ENCODE data around the gene ADAMTS2.

Gene ADAMTS2

GRCh38 chr5:179371681-179372680 lies 26.7 kb upstream of the ADAMTS2 start:
- DNase-seq (ENCODE audit: low read depth) = no peak

- peak; percentile 26 for DNase-seq (ENCODE audit: low read depth)
Measured at GRCh38 chr5:179371121-179371510, 25.9 kb upstream of the ADAMTS2 start.

- DNase-seq (ENCODE audit: low read depth) = no peak
Measured at GRCh38 chr5:179370490-179371120, 25.3 kb upstream of the ADAMTS2 start.

GRCh38 chr5:179369530-179369884 lies 24.2 kb upstream of the ADAMTS2 start:
- DNase-seq (ENCODE audit: low read depth) = no peak

DNA sequence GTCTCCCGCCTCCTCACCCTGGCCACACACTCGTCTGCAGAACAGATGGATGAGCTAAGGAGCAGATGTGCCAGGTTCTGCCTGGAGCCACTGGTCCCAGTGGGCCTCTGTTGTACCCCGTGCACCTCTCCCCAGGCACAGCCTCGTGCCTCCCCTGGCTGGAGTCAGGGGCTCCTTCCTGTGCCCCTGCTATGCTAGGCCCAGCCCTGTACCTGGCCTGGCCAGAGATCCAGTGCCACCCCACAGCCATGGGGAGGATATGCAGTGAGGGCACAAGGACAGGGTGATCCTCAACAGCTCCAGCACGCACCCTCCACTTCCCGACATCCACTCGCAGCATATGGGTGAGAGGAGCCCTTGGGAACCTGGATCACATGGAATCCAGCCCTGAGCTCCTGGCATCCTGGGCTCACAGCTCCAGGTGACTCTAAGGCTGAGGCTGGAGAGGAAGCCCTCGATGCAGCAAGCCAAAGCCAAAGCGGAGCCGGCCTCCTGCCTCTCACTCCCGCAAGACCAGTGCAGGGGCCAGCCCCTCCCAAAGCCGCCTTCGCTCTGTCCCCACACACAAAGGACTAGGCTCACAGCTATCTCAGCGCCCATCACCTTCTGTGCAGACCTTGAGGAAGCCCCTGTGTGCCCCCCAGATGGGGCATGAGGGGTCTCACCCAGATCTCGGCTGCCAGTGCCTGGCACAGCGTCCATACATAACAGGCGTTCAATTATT lies 23.7 kb upstream of the ADAMTS2 start:
- no peak for DNase-seq (ENCODE audit: low read depth)

DNA sequence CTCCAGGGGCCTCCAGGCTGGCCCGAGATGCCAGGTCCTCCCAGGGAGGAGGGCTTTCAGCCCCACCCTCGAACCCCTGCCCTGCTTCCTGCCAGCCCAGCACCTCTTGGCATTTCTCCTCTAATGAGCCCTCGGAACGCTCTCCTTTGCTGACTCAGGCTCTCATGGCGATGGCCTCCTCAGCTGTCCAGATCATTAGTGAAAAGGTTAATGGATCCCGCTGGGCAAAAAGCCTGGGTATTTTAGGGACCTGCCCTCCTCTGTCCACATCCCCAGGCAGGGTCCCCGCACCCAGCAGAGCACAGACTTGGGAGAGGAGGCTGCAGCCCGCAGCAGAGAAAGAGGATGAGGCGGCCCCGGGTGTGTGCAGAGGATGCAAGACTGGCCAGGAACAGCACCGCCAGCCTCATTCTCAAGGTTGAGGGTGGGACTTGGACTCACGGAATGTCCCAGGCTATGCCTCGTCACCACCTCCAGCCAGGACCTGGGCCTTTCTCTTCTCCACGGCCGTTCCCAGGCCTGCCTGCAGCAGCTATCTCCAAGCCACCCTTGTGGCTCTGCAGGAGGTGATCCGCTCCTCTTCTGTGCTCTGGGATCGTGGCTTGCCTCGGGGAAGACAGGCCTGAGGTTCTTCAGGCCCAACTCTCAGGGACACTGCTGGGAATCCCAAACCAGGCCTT lies 23.0 kb upstream of the ADAMTS2 start:
- no peak for DNase-seq (ENCODE audit: low read depth)

DNA sequence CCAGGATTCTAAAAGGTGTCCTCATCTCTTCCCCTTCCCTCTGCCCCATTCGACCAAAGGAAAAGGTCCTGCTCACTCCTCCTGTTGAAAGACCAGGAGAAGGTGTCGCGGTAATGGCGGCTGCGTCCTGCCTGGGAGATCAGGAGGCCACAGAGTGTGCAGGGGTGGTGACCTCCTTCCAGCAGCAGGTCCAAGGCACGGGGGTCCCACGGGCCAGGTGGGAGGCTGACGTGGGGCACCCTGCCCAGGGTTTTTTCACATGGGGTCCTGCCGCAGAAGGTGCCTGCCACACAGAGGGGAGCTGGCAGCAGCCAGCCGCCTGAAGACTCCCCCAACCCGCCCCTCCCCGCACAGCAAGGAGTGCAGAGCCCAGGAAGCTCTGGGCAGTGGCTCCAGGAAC lies 22.2 kb upstream of the ADAMTS2 start:
- no peak for DNase-seq (ENCODE audit: low read depth)

- DNase-seq (ENCODE audit: low read depth) = no peak
Measured at GRCh38 chr5:179362355-179362754, 17.1 kb upstream of the ADAMTS2 start.

DNA sequence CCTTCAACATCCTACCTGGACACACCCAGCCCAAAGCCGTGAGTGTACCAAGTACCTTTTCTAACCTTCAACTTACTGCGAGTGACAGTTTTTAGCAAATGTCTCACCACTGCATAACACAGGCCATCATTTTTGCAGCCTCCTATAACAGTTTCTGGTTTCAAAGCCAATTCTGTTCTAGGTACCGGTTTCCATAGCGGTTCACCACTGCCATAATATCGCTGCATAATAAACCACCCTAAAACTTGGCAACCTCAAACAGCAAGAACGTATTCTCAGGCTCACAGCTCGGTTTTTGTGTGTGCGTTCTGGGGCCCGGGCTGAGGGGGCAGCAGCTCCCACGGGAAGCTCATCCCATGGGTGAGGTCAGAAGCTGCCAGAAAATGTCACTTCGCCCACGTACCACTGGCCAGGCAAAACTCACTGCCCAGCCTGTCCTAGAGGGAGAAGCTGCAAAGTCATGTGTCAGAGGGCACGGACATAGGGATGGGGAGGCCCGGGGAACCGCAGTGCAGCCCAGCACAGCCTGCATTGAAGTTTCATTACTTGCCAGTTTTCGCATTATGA lies 15.9 kb upstream of the ADAMTS2 start:
- no peak for DNase-seq (ENCODE audit: low read depth)

DNA sequence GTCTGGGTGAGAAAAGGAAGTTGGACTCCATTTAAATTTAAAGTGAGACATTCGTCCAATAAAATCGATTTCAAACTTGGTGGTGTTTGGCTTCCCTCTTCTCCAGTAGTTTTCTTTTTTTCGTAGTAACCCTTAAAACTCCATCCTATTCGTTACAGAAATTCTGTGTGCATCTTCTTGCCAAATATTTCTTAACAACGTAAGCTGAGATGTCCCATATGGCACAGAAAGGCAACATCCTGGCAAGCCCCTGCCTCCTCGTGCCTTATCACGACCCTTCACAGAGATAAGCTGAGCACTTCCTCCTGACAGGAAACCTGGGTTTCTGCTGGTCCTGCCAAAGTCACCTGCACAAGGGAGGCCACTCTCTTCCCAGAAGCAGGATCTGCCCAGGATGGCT lies 11.8 kb upstream of the ADAMTS2 start:
- DNase-seq (ENCODE audit: low read depth) = peak; percentile 37

DNA sequence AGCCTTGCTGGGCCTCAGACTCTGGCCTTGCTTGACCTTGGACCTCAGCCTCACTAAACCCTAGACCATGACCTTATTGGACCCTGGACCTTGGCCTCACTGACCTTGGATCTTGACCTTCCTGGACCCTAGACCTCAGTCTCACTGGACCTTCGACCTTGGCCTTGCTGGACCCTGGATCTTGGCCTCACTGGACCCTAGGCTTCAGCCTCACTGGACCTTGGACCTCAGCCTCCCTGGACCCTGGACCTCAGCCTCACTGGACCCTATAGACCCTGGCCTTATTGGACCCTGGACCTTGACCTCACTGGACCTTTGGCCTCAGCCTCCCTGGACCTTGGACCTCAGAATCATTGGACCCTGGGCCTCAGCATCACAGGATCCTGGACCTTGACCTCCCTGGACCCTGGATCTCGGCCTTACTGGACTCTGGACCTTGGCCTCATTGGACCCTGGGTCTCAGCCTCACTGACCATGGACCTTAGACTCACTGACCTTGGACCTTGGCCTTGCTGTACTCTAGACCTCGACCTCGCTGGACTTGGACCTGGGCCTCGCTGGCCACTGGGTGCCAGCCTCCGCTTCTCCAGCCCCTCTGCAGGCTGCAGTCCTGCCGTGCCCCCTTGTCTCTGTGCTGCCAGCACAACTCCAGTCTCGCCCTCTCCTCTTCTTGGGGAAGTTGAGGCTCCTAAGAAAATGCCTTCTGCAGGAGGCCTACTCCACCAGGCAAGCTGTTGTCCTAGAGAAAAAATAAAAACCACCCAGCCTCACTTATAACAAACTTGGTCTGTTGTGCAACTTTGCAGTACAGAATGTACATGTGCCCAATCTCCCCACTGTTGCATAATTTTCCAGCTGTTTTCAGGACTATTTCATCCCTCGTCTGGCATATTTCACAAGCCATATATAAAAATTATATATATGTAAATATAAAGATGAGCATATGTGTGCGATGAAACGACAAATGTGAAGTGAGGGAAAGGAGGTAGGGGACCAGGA lies 11.0 kb upstream of the ADAMTS2 start:
- peak; percentile 91 for DNase-seq (ENCODE audit: low read depth)

- DNase-seq (ENCODE audit: low read depth) = no peak
Measured at GRCh38 chr5:179354305-179354882, 9.1 kb upstream of the ADAMTS2 start.

DNA sequence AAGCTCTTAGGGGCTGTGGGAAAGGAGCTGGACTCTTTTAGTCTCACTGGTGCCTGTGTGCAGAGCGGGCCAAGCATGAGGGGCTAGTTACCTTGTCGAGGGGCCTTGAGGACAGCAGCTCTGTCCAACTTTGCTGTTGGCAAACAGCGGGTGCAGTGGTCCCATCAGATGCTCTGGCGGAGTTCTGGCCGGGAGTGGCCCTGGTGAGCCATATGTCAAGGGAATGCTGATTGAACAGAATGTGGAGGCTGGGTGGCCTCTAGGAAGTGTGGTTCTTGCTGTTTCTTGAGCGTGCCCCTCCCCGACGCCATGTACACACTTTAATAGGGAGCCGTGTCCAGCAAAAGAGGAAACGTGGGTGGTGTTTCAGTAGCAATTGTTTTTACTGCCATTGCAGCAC lies 3.6 kb upstream of the ADAMTS2 start:
- no peak for DNase-seq (ENCODE audit: low read depth)

DNA sequence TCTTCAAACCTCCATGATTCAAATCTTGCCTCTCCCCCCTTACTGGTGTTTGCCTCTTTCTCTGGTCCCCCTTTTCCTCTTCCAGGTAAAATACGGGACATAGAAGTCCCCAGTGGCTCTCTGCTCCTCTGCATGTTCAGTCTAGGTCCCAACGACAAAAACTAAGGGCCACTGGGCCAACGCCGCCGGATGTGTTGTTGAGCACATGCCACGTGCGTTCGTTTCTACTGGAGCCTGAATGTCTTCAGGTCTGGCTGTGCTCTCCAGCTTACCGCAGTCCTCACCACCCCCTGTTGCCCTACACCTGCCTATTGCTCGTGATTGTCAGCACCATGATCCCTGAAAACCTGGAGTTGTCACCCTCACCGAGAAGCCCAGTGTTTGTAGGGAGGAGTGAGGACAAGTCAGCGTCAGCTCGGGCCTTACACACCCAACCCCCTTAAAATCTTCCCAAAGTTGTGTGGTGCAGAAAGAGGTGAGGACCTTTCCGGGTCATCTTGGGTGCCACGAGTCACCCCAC lies 2.8 kb upstream of the ADAMTS2 start:
- DNase-seq (ENCODE audit: low read depth) = no peak

- no peak for DNase-seq (ENCODE audit: low read depth)
Measured at GRCh38 chr5:179347581-179347980, 2.3 kb upstream of the ADAMTS2 start.

GRCh38 chr5:179346875-179347274 lies 1.6 kb upstream of the ADAMTS2 start:
- DNase-seq (ENCODE audit: low read depth) = no peak

- DNase-seq (ENCODE audit: low read depth) = no peak
Measured at GRCh38 chr5:179346401-179346800, 1.1 kb upstream of the ADAMTS2 start.

GRCh38 chr5:179345183-179345432 lies 153 bp downstream of the ADAMTS2 start:
- no peak for DNase-seq (ENCODE audit: low read depth)

DNA sequence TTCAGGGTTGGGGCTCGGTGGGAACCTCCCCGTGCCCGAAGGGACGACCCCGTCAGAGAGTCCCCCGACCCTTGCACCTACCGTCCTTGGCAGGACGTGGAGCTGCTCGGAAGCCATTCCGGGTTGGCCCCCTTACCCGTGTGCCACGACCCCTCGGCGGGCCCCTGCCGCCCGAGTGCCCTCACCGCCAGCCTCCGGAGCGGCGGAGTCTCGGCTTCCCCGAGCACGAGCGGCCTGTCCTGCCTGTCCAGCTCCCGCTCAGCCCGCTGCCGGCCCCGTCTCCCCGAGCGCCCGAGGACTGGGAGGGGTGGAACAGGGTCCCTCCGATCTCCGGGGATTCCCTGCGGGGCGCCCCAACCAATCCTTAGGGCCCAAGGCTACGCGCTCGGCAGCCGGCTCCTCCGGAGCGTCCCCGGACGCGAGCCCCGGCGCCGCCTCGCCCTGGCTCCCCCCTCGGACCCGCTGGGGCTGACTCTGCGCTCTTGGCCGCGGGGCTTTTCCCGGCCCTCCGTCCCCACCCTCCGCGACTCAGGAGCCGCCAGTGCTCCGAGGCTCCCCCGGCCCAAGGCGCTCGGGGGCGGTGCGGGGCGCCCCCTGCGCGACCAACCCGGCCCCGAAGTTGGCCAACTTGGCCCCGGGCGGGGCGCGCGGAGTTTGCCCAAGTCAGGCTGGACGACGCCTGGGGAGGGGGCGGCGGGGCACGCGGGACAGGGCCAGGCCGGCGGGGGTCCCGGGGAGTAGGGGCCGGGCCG lies 654 bp downstream of the ADAMTS2 start:
- no peak for DNase-seq (ENCODE audit: low read depth)

All from amniotic epithelial cell (primary cell).